ENCODE measurements around the gene SASH1.

The SASH1 gene

GRCh38 chr6:148465670-148466069, 123.0 kb downstream of the SASH1 start:
- no peak overlapping the region for H3K27ac ChIP-seq (ENCODE audit: low read depth, low read length)
- no peaks in the 10 kb centered on the region for H3K36me3 ChIP-seq (ENCODE audit: control insufficient read depth, low read length)
- H3K4me1 ChIP-seq (ENCODE audit: control insufficient read depth, low read length) = no peaks in the 10 kb centered on the region
- no peaks in the 10 kb centered on the region for H3K9me2 ChIP-seq (replicated peaks; ENCODE audit: control insufficient read depth, low read length)
- H3K79me2 ChIP-seq (ENCODE audit: control insufficient read depth, low read length) = no peaks in the 10 kb centered on the region
- H3K4me3 ChIP-seq (ENCODE audit: low read length) = no peak overlapping the region
- no peaks in the 10 kb centered on the region for H3K9me3 ChIP-seq (ENCODE audit: control insufficient read depth, insufficient read depth, low read length)
- TF ChIP-seq CTCF (IDR thresholded peaks at IDR 0.05; ENCODE audit: low read depth, low read length, poor library complexity, severe bottlenecking) (no peak), EZH2phosphoT487 (IDR thresholded peaks at IDR 0.05; ENCODE audit: borderline replicate concordance, low read length) (no peak)
- 0 out of 2 replicates have a peak, but pooled peaks cover 3% of the 10 kb centered on the region for H4K20me1 ChIP-seq (ENCODE audit: control insufficient read depth, insufficient read depth, low read depth, low read length)
- H3K27me3 ChIP-seq (ENCODE audit: control insufficient read depth, low read length) = peaks cover 10% of the 10 kb centered on the region; the same call in 1 of the 2 replicates
- H3K4me2 ChIP-seq (ENCODE audit: low read length) = no peak overlapping the region
- no peaks in the 10 kb centered on the region for H3F3A ChIP-seq (ENCODE audit: control insufficient read depth, insufficient read depth)

GRCh38 chr6:148466158-148466557, 123.5 kb downstream of the SASH1 start:
- peaks cover 7% of the 10 kb centered on the region; the same call in 1 of the 2 replicates for H3K27me3 ChIP-seq (ENCODE audit: control insufficient read depth, low read length)
- no peaks in the 10 kb centered on the region for H3K9me2 ChIP-seq (replicated peaks; ENCODE audit: control insufficient read depth, low read length)
- no peak overlapping the region for H3K4me2 ChIP-seq (ENCODE audit: low read length)
- H4K20me1 ChIP-seq (ENCODE audit: control insufficient read depth, insufficient read depth, low read depth, low read length) = 0 out of 2 replicates have a peak, but pooled peaks cover 3% of the 10 kb centered on the region
- TF ChIP-seq CTCF (IDR thresholded peaks at IDR 0.05; ENCODE audit: low read depth, low read length, poor library complexity, severe bottlenecking) = no peak
- no peak for TF ChIP-seq EZH2phosphoT487 (IDR thresholded peaks at IDR 0.05; ENCODE audit: borderline replicate concordance, low read length)
- no peaks in the 10 kb centered on the region for H3K36me3 ChIP-seq (ENCODE audit: control insufficient read depth, low read length)
- no peaks in the 10 kb centered on the region for H3K4me1 ChIP-seq (ENCODE audit: control insufficient read depth, low read length)
- no peaks in the 10 kb centered on the region for H3F3A ChIP-seq (ENCODE audit: control insufficient read depth, insufficient read depth)
- H3K4me3 ChIP-seq (ENCODE audit: low read length) = no peak overlapping the region
- H3K9me3 ChIP-seq (ENCODE audit: control insufficient read depth, insufficient read depth, low read length) = no peaks in the 10 kb centered on the region
- H3K79me2 ChIP-seq (ENCODE audit: control insufficient read depth, low read length) = no peaks in the 10 kb centered on the region
- H3K27ac ChIP-seq (ENCODE audit: low read depth, low read length) = no peak overlapping the region

GRCh38 chr6:148467926-148468325, 125.3 kb downstream of the SASH1 start:
- Histone ChIP-seq H3K9me2 (replicated peaks; ENCODE audit: control insufficient read depth, low read length) (no peaks in the 10 kb centered on the region), H3K27ac (ENCODE audit: low read depth, low read length) (no peak overlapping the region), H3K36me3 (ENCODE audit: control insufficient read depth, low read length) (no peaks in the 10 kb centered on the region), H3K4me1 (ENCODE audit: control insufficient read depth, low read length) (no peaks in the 10 kb centered on the region), H3K4me2 (ENCODE audit: low read length) (no peak overlapping the region), H4K20me1 (ENCODE audit: control insufficient read depth, insufficient read depth, low read depth, low read length) (0 out of 2 replicates have a peak, but pooled peaks cover 3% of the 10 kb centered on the region), H3K4me3 (ENCODE audit: low read length) (no peak overlapping the region), H3F3A (ENCODE audit: control insufficient read depth, insufficient read depth) (no peaks in the 10 kb centered on the region), H3K79me2 (ENCODE audit: control insufficient read depth, low read length) (no peaks in the 10 kb centered on the region), H3K9me3 (ENCODE audit: control insufficient read depth, insufficient read depth, low read length) (no peaks in the 10 kb centered on the region), H3K27me3 (ENCODE audit: control insufficient read depth, low read length) (peaks cover 3% of the 10 kb centered on the region; the same call in 1 of the 2 replicates)
- no peak for TF ChIP-seq CTCF (IDR thresholded peaks at IDR 0.05; ENCODE audit: low read depth, low read length, poor library complexity, severe bottlenecking)
- TF ChIP-seq EZH2phosphoT487 (IDR thresholded peaks at IDR 0.05; ENCODE audit: borderline replicate concordance, low read length) = no peak

Measured in DOHH2 (cell line).